Measurements from ENCODE around the gene SORCS2.

Gene SORCS2

DNA sequence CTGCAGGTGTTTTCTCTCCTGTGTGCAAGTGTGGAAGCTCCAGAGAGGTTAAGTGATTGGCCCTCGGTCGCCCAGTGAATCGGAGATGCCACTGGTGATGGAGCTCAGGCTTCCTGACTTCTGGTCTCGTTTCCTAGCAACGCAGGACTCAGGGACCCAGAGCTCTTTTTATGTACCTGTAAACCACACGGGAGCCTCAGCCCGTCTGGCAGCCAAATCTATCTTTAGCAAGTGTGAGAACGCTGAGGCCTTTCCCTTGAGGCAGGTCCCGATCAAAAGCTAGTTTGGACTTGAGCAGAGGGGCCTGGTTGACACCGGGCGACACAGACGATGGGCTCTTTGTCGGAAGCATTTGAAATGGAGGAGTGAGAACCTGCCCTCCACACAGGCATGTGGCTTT is 116.8 kb downstream of the SORCS2 start:
- DNase-seq, result no peak

DNA sequence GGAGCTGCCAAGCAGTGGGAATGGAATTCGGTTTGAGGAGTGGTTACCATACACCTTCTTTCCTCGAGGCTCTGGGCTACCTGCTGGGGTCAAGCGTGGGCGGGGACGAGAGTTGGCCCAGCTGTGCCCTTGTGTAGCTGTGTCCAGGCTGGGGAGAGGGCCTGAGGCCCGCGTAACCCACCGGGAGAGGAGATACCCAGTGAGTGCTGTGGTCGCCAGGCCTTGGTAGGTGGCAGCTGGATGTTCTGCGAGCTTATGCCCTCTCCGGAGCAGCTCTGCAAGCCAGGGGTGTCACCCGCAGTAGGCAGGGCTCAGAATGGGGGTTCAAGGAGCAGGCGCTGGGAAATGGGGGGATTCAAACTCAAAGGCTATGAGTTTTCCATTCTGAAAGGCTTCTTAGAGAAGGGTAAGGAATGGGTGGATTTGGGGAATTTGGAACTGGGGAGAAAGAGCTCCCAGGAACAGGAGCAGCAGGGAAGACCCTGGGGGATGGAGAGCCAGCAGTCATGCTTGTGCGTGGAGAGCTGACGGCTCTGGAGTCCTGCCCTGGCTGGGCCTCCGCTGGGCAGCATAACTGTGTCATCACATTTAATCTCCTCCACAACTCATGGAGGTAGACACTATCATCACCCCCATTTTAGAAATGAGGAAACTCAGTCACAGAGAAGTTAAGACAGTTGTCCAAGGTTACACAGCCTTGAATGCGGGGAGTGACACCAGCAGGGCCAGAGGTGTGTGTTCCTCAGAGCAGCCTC is 117.5 kb downstream of the SORCS2 start:
- DNase-seq, result no peak

DNA sequence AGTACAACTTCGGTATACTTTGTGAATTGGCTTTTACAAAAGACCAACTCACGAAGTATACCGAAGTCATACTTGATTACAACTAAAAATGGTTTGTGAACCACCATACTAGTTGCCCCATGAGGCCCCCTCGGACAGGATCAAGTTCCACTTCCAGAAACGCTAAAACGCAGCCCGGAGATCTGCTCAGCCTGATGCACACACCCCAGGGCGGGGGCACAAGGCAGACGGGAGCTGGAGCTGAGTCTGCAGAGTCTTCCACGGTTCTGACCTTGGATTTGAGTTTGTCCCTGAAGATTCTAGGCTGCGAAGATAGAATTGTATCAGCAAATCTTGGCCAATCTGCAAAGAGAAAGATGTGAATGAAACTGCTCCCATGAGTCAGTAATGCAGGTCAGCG is 118.1 kb downstream of the SORCS2 start:
- no peak for DNase-seq

DNA sequence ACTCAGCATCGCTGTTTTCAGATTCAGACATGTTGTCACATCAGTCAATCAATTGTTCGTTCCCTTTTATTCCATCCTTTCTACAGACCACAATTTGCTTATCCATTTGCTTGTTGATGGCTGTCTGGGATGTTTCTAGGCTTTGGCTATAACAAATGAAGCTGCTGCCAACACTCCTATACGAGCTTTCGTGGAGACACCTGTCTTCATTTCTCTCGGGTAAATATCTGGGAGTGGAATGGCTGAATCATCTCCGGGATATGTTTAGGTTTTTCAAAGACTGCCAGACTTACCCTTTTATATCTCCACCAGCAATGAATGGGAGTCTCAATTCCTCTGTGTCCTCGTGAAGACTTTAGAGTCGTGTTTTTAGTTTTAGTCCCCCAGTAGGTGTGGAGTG is 118.9 kb downstream of the SORCS2 start:
- DNase-seq, result no peak

DNA sequence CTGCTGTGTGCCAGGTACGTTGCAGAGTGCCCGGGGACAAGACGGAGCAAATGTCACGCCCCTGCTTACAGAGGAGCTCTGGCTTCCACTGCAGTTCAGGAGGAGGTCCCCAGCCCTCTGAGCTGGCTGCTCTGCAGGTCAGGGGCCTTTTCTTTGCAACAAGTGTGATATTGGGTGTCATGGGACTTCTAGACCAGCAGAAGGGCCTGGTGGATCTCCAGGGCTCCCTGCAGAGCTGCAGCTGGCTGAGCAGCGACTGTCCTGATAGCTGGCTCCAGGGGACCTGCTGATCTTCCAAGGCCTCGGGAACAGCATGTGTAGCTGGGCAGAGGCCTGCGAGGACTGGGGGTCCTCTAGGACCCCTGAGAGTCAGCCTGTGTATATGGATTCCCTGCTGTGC is 120.4 kb downstream of the SORCS2 start:
- DNase-seq, result no peak

DNA sequence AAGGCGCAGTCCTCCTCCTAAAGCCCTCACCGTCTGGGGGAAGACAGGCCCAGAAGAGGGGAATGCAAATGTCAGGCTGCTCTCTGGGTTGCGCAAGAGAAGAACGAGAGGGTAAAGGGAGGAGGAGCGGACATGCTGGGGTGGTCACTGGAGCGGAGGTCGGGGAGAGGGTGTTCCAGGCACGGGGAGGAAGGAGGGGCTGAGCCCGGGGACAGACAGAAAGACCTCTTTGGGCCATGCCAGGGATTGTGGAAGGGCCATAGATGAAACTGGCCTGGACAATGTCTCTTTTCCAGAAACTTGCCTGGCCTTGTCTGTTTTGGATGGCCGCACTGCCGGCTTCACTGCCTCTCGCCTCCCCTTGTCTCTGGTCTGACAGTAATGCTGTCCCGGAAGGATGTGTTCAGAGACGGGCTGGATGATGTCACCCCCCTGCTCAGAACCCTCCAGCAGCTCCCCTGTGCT is 121.0 kb downstream of the SORCS2 start:
- no peak for DNase-seq

DNA sequence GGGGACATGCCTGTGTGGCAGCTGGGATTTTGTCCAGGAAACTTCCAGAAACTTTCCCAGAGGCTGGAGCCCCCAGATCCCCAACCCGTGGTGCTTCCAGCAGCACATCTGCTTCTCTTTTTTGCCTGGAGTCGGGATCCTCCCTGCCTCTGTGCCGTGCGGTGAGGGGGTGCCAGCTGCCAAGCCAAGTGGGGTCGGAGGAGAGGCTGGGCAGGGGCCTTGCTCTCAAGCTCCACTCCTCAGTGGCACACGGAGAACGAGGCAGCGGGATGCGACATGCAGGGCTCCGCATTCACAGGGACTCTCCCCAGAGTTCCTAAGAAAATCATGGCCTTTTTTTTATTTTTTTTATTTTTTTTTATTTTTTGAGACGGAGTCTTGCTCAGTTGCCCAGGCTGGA is 121.7 kb downstream of the SORCS2 start:
- no peak for DNase-seq

DNA sequence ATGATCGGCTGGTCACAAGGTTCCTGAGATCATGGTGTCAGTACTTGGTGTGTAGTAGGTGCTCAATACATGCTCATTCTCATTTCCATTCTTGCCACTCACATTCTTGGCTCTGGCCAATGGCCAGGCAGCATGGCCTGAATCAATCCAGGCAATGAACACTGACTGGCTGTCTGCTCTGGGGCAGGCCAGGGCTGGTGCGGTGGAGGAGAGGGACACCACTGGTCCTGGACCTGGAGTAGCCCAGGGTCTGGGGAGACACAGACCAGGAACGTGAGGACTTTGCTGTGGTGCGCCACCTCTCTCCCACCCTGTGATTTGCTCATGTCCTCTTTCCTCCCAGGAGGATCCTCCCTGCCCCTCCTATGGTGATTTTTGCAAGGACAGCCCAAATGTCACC is 122.9 kb downstream of the SORCS2 start:
- DNase-seq, result no peak

DNA sequence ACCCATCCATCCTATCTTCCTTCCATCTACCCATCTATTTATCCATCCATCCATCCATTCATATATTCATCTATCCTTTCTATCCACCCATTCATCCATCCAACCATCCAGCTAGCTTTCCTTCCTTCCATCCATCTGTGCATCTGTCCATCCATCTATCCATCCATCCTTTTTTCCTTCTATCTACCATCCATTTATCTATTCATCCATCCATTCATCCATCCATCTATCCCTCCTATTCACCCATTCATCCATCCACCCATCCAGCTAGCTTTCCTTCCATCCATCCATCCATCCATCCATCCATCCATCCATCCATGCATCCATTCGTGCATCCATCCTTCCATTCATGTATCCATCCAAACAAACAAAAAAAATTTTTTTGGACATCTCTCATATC is 123.6 kb downstream of the SORCS2 start:
- no peak for DNase-seq

DNA sequence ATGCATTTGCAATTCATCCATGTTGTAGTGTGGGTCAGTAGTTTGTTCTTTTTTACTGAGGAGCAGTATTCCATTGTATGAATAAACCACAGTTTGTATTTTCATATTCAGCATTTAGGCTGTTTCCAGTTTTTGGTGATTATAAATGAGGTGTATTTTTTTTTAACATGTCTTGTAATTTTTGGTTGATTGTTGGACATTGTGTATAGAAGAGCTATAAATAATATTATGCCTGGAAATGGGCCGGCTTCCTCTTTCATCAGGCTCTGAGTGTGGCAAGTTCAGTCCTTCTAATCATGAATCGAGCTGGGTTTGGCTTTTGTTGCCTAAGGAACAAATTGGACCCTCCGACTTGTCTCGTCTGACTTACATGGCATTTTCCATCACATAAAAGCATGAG is 126.7 kb downstream of the SORCS2 start:
- no peak for DNase-seq

DNA sequence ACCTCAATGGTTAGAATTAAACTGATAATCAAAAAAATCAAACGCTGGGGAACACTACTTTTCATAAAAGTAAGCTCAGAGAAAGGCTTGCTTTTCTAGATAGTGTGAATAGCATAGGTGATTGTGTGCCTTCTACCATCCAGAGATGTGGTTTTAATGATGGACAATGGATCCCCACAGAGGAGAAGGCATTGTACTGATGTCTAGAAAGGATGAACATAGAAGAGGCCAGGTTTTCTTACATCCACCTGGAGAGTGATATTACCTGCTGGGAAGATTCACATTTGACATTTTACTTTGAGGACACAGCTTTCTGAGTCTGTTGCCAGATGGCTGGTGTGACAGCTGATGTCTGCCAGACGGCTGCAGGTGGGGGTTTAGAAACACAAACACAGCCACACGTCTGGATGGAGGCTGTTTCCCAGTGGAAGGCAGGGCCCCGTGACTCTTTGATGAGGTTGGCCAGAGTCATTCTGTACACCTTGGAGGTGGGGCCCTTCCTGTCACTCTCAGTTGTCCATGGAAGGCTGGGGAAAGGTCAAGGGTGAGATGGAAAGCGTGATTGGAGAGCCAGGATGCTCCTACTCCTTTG is 128.0 kb downstream of the SORCS2 start:
- DNase-seq, result no peak

DNA sequence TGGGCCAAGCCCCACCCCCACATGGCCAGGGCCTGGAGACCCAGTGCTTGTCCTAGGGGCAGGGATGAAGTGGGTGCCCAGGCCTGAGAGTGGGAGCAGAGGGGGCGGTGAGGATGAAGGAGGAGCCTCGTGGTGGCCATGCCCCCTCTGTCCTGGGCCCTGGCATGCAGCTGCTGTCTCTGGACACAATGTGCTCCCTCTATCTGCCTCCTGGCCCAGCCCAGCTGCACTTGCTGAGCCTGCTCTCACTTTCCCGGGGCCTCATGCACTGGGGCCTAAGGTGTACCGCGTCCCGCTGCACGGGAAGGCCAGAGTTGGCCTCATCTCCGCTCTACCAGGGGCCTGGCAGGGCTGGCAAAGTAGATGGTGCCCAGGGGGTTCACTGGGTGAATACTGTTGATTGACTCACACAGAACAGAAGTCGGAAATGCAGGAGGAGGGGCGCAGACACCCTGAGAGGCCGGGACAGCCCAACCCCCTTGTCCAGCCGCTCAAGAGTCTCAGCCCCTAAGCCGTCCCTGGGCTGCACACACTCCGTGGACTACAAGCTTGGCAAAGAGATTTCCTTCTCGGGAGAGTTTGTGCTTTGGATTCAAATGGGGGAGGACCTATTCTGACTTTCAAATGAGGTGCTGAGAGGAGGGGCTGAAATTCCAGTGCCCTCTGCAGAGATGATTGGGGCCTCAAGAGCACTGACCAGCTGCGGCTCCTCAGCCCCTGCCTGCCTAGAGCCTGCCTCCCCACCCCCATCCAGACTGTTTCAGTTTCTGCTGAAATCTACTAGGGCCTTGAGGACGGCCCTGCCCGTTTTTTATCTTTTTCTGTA is 130.0 kb downstream of the SORCS2 start:
- DNase-seq, result no peak

DNA sequence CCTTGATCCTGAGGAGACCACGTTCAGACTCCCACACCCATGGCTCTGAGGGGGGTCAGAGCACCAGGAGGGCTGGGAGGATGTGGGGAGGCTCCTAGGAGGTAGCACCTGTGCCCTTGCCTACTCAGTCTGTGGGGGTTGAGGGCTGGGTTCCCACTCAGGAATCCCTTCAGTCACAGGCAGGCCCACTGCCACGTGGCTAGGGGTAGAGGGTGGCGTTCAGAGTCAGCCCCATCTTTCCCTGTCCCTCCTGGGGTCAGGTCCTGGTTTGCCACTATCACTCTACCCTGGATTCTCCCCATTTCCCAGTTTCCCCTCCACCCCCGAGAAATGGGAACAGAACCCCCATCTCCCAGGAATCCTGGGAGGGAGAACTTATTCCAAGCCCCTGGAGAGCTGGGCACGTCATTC is 131.1 kb downstream of the SORCS2 start:
- DNase-seq, result no peak

DNA sequence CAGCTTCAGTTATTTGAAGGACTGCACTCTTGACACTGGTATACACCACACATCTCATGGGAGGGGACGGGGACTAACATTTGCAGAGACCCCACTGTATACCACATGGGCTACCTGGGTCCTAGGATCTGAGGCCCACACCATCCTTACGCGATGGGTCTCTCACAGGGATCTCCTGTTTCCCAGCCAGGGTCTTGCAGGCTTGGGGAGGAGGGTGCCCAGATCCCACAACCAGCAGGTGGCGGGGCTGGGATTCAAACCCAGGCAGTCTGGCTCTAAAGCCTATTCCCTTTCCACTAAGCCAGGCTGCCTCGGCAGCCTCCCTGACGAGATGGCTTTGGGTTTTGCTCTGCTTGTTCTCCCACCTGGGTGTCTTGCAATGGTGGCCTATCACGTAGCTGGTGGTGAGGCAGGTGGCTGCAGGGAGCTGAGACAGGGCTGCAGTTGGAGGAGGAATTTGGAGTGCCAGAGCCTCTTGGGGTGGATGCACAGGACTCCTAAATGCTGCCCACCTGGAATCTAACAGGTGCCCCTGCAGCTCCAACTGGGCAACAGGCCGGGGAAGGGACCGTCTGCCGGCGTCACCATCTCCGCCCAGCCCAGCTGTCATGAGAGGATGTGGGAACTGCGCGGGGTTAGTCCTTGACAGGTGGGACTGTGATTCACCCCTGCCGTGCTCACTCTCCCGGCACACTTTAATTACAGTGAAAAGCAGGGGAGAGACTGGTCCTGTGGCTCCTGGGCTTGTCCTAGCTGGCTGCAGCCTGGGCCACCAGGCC is 131.7 kb downstream of the SORCS2 start:
- peak; percentile 89 for DNase-seq

DNA sequence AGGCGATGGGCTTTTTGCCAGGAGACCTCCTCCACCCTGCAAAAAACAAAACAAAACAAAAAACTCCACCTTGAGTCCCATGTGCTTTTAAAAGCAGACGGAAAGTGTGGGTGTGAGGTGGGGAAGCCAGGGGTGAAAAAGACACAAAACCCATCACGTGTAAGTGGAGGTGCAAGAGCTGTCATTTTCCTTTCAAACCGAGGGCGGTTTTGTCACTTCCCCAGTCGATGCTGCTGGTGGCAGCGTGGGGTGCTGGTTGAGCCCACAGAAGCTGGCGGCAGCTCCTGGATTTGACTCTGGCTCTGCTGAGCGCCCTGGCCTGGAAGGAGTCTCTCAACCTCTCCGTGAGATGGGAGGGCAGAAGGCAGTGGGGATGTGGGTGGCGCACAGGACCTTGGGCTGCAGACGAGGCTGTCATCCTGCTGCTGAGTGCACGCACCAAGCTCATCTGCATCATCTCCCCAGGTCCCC is 132.3 kb downstream of the SORCS2 start:
- peak; percentile 63 for DNase-seq

DNA sequence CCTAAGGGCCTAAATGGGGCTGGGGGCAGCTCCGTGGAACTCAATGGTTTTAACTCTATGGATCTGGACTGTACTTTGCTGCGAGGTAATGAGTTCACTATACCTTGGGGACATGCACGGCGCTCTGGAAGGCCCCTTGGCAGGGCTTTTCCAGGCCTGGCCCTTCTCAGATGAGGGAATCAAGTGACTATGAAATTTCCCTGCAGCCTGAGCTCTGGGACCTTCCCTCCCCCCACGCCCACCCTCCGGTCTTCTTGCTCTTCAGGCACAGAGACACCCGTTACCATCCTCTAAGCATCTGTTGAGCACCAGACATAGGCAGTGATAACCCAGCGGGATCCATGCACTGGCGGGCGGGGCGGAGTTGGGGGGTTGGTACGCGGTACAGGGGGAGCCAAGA is 133.2 kb downstream of the SORCS2 start:
- no peak for DNase-seq

DNA sequence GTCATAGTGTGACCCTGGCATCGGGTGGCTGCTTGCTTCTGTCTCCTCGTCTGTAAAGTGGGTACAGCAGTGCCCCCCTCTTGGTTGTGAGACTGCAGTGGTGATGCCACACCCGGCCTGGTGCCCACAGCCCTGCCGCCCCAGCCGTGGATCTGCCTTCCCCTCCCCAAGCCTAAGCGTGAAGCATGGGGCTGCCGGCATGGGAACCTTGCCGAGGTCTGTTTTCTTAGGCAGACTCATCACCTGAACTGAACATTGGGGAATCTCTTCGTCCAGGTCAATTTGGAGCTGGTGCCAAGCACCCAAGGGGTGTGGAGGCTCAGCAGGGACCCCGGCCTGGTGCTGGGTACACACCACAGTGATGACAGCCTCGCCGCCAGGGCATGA is 134.0 kb downstream of the SORCS2 start:
- DNase-seq, result no peak

DNA sequence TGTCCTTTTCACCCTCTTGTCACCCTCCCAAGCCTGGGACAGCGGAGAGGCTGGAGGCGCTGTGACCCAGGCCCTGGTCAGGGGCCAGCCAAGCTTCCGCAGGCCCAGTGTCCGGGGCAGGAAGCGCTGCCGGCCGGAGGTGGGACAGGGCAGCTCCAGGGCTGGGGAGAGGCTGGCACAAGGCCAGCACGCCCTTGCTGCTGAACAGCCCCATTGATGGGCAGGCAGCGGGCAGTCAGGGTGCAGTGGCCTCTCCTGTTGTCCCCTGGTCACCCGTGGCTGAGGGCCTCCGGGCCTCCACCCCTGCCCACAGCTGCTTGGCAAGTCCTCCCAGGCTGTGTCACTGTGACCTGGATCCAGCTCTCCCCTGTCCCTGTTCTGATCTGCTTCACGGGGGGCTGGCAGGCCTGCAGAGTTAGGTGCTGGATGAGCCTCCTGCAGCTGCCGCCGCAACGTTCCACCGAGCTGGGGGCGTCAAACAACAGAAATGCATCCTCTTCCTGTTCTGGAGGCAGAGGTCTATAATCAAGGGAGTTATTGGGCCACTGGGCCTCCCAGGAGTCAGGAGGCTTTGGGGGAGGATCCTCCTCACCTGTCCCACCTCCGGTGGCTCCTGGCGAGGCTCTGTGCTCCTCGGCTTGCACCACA is 134.5 kb downstream of the SORCS2 start:
- DNase-seq, result no peak

DNA sequence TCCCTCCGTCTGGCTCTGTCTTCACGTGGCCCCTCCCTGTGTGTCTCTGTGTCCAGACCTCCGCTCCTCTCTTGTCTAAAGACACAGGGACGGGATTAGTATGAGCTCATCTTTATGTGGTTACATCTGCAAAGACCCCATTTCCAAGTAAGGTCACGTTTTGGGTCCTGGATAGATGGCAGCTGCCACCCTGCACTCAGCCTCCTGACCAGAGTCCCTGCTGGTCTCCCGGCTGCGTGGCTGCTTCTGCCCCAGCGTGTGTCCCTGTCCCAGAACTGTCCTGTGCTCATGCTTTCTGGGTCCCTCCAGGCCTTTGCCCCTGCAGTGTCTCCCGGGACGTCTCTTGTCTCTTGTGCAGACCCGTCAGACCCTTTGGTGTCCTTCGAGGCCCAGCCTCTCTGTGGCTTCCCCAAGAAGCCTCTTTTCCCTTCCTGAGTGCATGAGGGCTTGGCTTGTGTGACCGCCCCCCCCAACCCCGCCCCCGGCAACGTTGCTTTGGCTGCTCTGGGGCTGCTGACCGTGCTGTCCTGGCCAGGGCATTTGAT is 135.1 kb downstream of the SORCS2 start:
- no peak for DNase-seq

DNA sequence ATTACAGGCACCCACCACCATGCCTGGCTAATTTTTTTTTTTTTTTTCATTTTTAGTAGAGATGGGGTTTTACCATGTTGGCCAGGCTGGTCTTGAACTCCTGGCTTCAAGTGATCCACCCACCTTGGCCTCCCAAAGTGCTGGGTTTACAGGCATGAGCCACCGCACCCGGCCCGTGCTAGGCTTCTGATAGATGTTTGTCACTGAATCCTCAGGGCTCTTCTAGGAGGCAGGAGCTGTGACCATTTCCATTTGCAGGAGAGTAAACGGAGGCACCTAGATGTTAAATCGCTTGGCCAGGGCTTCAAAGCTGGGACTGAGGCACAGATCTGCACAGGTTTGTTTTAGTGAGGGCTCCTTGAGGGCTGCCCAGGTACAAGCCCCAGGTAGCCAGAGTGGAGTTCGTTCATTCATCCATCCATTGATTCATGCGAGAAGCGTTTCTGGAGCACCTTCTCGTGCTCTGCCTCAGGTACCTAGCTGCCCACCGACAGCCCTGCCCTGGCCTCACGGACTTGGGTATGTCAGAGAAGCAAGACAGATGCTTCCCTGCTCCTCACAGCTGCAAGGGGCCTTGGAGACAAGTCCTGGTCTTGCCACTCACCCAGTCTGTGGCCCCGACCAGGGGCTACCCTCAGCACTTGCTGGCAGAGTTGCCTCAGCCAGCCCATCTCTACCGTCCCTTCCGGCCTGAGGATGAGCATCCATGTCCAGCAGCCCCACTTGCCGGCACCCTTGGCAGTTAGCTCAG is 136.0 kb downstream of the SORCS2 start:
- no peak for DNase-seq

DNA sequence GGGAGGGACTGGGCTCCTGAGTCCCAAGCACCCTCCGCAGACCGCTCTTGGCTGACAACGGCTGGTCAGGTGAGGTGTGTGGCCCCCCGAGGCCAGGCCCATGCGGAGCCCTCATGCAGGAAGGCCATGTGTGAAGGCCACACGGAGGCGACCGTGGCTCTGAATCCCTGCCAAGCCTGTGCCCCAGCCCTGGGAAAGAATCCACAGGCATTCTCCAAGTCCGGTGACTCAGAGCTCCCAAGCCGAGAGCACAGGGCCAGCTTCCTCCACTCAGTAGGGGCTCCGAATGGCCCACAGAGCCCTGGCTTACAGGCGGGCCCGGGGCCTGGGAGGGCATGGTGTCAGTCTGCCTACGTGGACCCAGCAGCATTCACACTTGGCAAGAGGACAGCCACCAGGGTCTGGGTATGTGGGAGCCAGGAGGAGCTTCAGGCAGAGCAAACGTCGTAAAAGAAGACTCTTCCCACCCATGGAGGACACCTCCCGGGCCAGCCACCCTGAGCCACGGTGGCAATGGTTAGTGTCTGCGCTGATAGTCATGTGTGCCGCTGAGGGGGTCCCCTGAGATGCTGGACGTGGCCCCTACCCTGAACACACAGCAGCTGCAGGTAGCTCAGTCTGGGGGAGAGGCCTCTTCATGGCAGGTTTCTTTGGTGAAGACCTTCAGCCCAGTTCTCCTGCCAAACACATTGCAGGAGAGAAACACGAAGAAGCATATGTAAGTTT is 136.7 kb downstream of the SORCS2 start:
- no peak for DNase-seq

All from DMS79 (cell line).